Measurements from ENCODE around the gene PPIL6. TPM values are rescaled to one million over a fixed set of nuclear protein-coding genes. Genes with fewer than 3 reads are reported as not detected.

Gene PPIL6
- total RNA-seq, 1 donor from 2014 or later, result 4.7 TPM

DNA sequence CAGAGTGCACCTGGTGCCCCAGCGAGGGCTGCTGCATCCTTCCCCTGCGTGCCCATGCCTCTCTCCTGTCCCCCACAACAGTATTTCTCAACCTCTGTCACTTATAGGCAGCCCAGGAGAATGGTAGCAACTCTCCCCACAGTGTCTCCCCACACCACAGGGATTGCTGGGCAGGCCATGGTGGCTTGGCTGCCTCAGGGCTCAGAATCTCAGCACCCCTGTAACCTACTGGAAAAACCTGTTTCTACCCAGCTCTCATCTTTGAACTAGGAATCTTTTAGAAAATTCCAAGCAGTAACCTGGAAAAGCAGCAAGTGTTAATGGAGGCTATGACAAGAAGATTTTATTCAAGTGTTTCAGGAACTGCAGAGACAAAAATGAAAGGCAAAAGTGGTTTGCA is 96.2 kb downstream of the PPIL6 start:
- no peak for DNase-seq (ENCODE audit: low read depth)
- Histone ChIP-seq H3K27me3 (ENCODE audit: control insufficient read depth, insufficient read depth, low read length) (no peaks in the 10 kb centered on the region), H3K36me3 (ENCODE audit: control insufficient read depth, insufficient read depth, low read length) (no peaks in the 10 kb centered on the region), H3K4me3 (ENCODE audit: low read depth, low read length) (no peak overlapping the region)
- TF ChIP-seq, protein P1, sequence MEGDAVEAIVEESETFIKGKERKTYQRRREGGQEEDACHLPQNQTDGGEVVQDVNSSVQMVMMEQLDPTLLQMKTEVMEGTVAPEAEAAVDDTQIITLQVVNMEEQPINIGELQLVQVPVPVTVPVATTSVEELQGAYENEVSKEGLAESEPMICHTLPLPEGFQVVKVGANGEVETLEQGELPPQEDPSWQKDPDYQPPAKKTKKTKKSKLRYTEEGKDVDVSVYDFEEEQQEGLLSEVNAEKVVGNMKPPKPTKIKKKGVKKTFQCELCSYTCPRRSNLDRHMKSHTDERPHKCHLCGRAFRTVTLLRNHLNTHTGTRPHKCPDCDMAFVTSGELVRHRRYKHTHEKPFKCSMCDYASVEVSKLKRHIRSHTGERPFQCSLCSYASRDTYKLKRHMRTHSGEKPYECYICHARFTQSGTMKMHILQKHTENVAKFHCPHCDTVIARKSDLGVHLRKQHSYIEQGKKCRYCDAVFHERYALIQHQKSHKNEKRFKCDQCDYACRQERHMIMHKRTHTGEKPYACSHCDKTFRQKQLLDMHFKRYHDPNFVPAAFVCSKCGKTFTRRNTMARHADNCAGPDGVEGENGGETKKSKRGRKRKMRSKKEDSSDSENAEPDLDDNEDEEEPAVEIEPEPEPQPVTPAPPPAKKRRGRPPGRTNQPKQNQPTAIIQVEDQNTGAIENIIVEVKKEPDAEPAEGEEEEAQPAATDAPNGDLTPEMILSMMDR (IDR thresholded peaks at IDR 0.05; ENCODE audit: insufficient read depth, low read length, poor library complexity, severe bottlenecking), result no peak

DNA sequence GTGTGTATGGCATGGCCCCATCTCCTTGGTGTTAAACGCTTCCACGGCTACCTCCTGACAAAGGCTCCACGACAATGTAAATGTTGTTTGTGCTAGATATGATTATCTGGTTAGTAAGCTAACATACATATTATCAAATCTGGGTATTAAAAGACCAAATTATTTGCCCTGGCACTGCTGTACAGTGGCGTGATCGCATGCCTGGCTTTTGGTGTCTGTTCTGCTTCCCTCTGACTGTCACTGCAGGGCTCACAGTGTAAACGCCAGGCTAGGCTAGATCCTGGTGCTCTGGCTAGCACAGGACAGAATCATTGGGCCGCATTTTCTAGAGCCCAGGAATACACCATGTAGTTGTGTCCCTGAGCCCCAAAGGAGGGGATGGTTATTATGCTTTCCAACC is 96.9 kb downstream of the PPIL6 start:
- Histone ChIP-seq H3K36me3 (ENCODE audit: control insufficient read depth, insufficient read depth, low read length) (no peaks in the 10 kb centered on the region), H3K4me3 (ENCODE audit: low read depth, low read length) (no peak overlapping the region), H3K27me3 (ENCODE audit: control insufficient read depth, insufficient read depth, low read length) (no peaks in the 10 kb centered on the region)
- no peak for DNase-seq (ENCODE audit: low read depth)
- TF ChIP-seq, protein P1 (IDR thresholded peaks at IDR 0.05; ENCODE audit: insufficient read depth, low read length, poor library complexity, severe bottlenecking), result no peak

DNA sequence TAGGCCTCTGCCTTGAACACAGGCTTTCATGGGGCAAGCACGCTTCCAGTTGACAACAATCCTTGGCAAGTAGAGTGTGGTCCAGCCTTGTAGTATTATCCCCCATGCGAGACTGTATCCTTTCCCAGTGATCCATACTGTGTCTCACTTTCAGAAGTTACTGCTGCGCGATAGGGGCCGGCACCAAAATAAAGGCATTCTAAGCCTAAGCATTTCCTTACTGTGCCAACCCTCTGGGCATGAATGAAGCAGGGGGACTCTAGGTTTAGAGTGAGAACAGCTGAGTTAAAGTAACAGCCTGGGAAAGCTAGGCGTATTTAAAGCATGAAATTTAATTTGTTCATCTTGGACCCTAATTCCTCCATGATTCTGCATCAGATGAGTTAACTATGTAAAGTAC is 97.5 kb downstream of the PPIL6 start:
- no peaks in the 10 kb centered on the region for H3K27me3 ChIP-seq (ENCODE audit: control insufficient read depth, insufficient read depth, low read length)
- no peak overlapping the region for H3K4me3 ChIP-seq (ENCODE audit: low read depth, low read length)
- no peak for DNase-seq (ENCODE audit: low read depth)
- no peaks in the 10 kb centered on the region for H3K36me3 ChIP-seq (ENCODE audit: control insufficient read depth, insufficient read depth, low read length)
- TF ChIP-seq, protein P1 (IDR thresholded peaks at IDR 0.05; ENCODE audit: insufficient read depth, low read length, poor library complexity, severe bottlenecking), result no peak

GRCh38 chr6:109342506-109342905 is 97.9 kb downstream of the PPIL6 start:
- no peaks in the 10 kb centered on the region for H3K27me3 ChIP-seq (ENCODE audit: control insufficient read depth, insufficient read depth, low read length)
- DNase-seq (ENCODE audit: low read depth), result no peak
- TF ChIP-seq, protein P1 (IDR thresholded peaks at IDR 0.05; ENCODE audit: insufficient read depth, low read length, poor library complexity, severe bottlenecking), result no peak
- no peaks in the 10 kb centered on the region for H3K36me3 ChIP-seq (ENCODE audit: control insufficient read depth, insufficient read depth, low read length)
- no peak overlapping the region for H3K4me3 ChIP-seq (ENCODE audit: low read depth, low read length)

DNA sequence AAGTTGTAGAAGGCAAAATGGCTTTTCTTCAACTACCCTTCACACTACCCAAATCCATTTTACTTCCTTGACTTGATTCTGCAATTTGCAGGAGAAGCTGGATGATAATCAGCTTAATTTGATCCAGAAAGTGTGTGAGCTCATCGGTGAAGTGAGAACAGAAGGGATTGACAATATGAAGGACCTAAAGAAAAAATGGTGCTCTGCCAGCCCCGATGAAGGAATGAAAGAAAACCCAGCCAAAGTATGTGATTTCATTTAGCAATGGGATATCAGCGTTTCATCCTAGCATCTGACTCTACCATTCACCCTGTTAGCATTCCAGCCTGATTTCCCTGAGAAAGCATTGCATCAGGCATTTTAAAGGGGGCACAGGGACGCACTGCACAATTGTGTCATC is 99.6 kb downstream of the PPIL6 start:
- H3K4me3 ChIP-seq (ENCODE audit: low read depth, low read length), result no peak overlapping the region
- no peak for DNase-seq (ENCODE audit: low read depth)
- no peaks in the 10 kb centered on the region for H3K36me3 ChIP-seq (ENCODE audit: control insufficient read depth, insufficient read depth, low read length)
- H3K27me3 ChIP-seq (ENCODE audit: control insufficient read depth, insufficient read depth, low read length), result no peaks in the 10 kb centered on the region
- TF ChIP-seq, protein P1 (IDR thresholded peaks at IDR 0.05; ENCODE audit: insufficient read depth, low read length, poor library complexity, severe bottlenecking), result no peak

Other genes with a start within 250 kb of the PPIL6 start
- gene CD164, start 58.2 kb downstream of the PPIL6 start, total RNA-seq, result 155 and 157 TPM in 2 replicates
- 12.0 and 17.0 TPM in 2 replicates for gene SMPD2, start 96 bp upstream of the PPIL6 start, total RNA-seq
- 52.3 and 53.6 TPM in 2 replicates for gene MICAL1, start 15.1 kb upstream of the PPIL6 start, total RNA-seq
- gene ZBTB24, start 42.6 kb upstream of the PPIL6 start, total RNA-seq, result 7.7 and 10.9 TPM in 2 replicates